NB4 (cell line): ENCODE results near the gene LEKR1.

Experiments used
- DNase-seq: peaks from one replicate; pipeline ENCODE4 v3.0.0; 2010; ENCODE audit warnings: low read depth
- H3K4me3 ChIP-seq: one replicate; pipeline ENCODE4 v1.5.1; 2011; ENCODE audit warnings: mild to moderate bottlenecking, low read depth, low read length, moderate library complexity
- MYC ChIP-seq: IDR thresholded peaks from 2 replicates; pipeline ENCODE4 v1.6.1; 2011; ENCODE audit warnings: low read depth, low read length
- POLR2A ChIP-seq: IDR thresholded peaks from 2 replicates; pipeline ENCODE4 v1.6.1; 2011; ENCODE audit warnings: mild to moderate bottlenecking; ENCODE audit not compliant: insufficient read length; ENCODE audit errors: extremely low read depth
- TF ChIP-seq, protein P1 (sequence below): IDR thresholded peaks from 2 replicates; pipeline ENCODE4 v1.6.1; 2011; ENCODE audit warnings: low read depth, low read length
- TF ChIP-seq, protein P2 (sequence below): IDR thresholded peaks from one replicate; pipeline ENCODE4 v1.5.1; 2012; ENCODE audit warnings: low read depth, low read length

Gene LEKR1

GRCh38 chr3:157063469-157063868, 237.3 kb downstream of the LEKR1 start:
- DNase-seq, result no peak
- TF ChIP-seq, protein P1, sequence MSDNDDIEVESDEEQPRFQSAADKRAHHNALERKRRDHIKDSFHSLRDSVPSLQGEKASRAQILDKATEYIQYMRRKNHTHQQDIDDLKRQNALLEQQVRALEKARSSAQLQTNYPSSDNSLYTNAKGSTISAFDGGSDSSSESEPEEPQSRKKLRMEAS, result no peak
- TF ChIP-seq MYC, result no peak
- no peak for TF ChIP-seq POLR2A
- TF ChIP-seq, protein P2, sequence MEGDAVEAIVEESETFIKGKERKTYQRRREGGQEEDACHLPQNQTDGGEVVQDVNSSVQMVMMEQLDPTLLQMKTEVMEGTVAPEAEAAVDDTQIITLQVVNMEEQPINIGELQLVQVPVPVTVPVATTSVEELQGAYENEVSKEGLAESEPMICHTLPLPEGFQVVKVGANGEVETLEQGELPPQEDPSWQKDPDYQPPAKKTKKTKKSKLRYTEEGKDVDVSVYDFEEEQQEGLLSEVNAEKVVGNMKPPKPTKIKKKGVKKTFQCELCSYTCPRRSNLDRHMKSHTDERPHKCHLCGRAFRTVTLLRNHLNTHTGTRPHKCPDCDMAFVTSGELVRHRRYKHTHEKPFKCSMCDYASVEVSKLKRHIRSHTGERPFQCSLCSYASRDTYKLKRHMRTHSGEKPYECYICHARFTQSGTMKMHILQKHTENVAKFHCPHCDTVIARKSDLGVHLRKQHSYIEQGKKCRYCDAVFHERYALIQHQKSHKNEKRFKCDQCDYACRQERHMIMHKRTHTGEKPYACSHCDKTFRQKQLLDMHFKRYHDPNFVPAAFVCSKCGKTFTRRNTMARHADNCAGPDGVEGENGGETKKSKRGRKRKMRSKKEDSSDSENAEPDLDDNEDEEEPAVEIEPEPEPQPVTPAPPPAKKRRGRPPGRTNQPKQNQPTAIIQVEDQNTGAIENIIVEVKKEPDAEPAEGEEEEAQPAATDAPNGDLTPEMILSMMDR, result no peak
- H3K4me3 ChIP-seq, result no peak overlapping the region

- H3K4me3 ChIP-seq, result no peak overlapping the region
- no peak for DNase-seq
- TF ChIP-seq, protein P1, result no peak
- TF ChIP-seq MYC, result no peak
- no peak for TF ChIP-seq POLR2A
- TF ChIP-seq, protein P2, result no peak
Observed at GRCh38 chr3:157063926-157064325, 237.8 kb downstream of the LEKR1 start.

DNA sequence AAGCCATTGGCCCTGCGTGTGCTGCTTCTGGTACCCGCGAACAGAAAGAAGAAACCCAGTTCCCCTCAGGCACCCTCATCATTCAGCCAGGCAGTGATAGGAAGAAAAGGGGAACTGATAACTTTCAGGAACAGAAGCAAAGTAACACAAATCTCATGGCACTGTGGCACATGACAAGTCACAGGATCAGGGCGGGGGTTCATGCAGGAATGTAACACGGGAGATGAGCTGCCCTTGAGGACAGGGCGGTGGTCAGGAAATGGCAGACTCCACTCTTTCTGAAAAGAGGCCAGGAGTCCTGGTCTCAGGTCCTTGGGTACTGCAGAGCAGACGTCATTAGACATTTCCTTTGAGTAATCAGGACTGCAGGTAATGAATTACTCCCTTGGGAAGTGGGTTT, 238.2 kb downstream of the LEKR1 start:
- TF ChIP-seq, protein P1, result no peak
- TF ChIP-seq MYC, result no peak
- TF ChIP-seq POLR2A, result no peak
- TF ChIP-seq, protein P2, result no peak
- DNase-seq, result peak; percentile 8
- H3K4me3 ChIP-seq, result no peak overlapping the region

DNA sequence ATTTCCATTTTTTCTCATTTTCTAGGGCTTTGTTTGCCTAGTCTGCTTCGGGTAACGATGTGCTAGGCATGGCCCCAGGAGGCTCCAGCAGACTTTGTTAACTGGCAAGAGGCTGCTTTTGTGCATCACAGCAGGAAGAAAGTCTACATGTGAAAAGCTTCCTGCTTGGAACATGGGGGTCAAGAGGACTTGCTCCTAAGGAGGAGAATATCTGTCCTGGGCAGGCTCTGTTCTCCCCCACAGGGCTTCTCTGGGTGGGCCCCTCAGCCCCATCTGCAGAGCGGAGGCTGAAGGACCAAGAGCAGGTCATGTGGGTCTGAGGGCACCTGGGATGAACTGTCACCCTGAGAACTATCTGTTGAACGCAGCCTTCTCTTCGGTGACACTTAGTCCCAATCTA, 239.0 kb downstream of the LEKR1 start:
- H3K4me3 ChIP-seq, result no peak overlapping the region
- TF ChIP-seq POLR2A (no peak), MYC (no peak)
- TF ChIP-seq, protein P1, result no peak
- TF ChIP-seq, protein P2, result no peak
- DNase-seq, result no peak

- H3K4me3 ChIP-seq, result no peak overlapping the region
- TF ChIP-seq MYC (no peak), POLR2A (no peak)
- TF ChIP-seq, protein P2, result no peak
- TF ChIP-seq, protein P1, result no peak
- DNase-seq, result no peak
Observed at GRCh38 chr3:157066335-157067098, 240.4 kb downstream of the LEKR1 start.

GRCh38 chr3:157067114-157067513, 241.0 kb downstream of the LEKR1 start:
- no peak for DNase-seq
- H3K4me3 ChIP-seq, result no peak overlapping the region
- TF ChIP-seq, protein P2, result no peak
- TF ChIP-seq POLR2A (no peak), MYC (no peak)
- TF ChIP-seq, protein P1, result no peak
